Activated CD8-positive, alpha-beta T cell treated with anti-CD3 and anti-CD28 coated beads for 36 hours (primary cell): ENCODE measurements around the gene SKOR1. TPM values are rescaled to one million over a fixed set of nuclear protein-coding genes. Genes with fewer than 3 reads are reported as not detected.

ENCODE experiments used
- ATAC-seq: fragments of 200-7000 bp; cut with Tn5 transposase; one replicate; pipeline ENCODE4 v1.10.0; 2021; ENCODE audit warnings: mild to moderate bottlenecking, moderate library complexity
- CTCF ChIA-PET: fragments of 350-600 bp; sonication (Branson Sonifier 250); formaldehyde crosslinking; loops from one replicate; lab custom pipeline; 2021; ENCODE audit warnings: antibody characterized with exemption; lab: Charles Lee
- POLR2A ChIA-PET: fragments of 350-600 bp; sonication (Branson Sonifier 250); formaldehyde crosslinking; loops from one replicate; lab custom pipeline; 2021; ENCODE audit warnings: antibody characterized with exemption; lab: Charles Lee
- DNase-seq: peaks from one replicate; pipeline ENCODE4 v3.0.0-alpha.2; 2020
- H3K27ac Mint-ChIP-seq: one replicate; pipeline ENCODE4 v1.8.0; 2021; ENCODE audit warnings: mild to moderate bottlenecking, mixed read lengths
- H3K27me3 Mint-ChIP-seq: one replicate; pipeline ENCODE4 v1.8.0; 2021; ENCODE audit warnings: mixed read lengths
- H3K36me3 Mint-ChIP-seq: one replicate; pipeline ENCODE4 v1.8.0; 2021; ENCODE audit warnings: low read depth, mixed read lengths
- H3K4me1 Mint-ChIP-seq: one replicate; pipeline ENCODE4 v1.8.0; 2021; ENCODE audit warnings: low read depth, mixed read lengths
- H3K4me3 Mint-ChIP-seq: one replicate; pipeline ENCODE4 v1.8.0; 2021; ENCODE audit warnings: mild to moderate bottlenecking, moderate library complexity, mixed read lengths
- H3K9me3 Mint-ChIP-seq: one replicate; pipeline ENCODE4 v1.8.0; 2021; ENCODE audit warnings: mixed read lengths
- CTCF ChIP-seq: fragments of 200-600 bp; IDR thresholded peaks from one replicate; pipeline ENCODE4 v1.8.0; 2022; ENCODE audit warnings: antibody characterized with exemption, mild to moderate bottlenecking
- intact Hi-C: fragments of 100-400 bp; cut with micrococcal nuclease; formaldehyde crosslinking; loops from one replicate; pipeline ENCODE4 v1.10.0; 2022
- total RNA-seq, 2 experiments: library from RNA; stranded (reverse); gene quantifications; one replicate each; pipeline ENCODE4 v1.2.3, GENCODE V29; 2021

Gene SKOR1
- total RNA-seq, 2 experiments from 2014 or later: 0.09 to 0.25 TPM

- TF ChIP-seq CTCF: no peak
- ATAC-seq (no peak), DNase-seq (no peak)
- ChIA-PET POLR2A (no interaction called here), CTCF (no interaction called here)
- H3K36me3 Mint-ChIP-seq: no peaks in the 10 kb centered on the region
- H3K27ac Mint-ChIP-seq: no peak overlapping the region
- no peaks in the 10 kb centered on the region for H3K9me3 Mint-ChIP-seq
- H3K4me1 Mint-ChIP-seq: no peaks in the 10 kb centered on the region
- no peak overlapping the region for H3K4me3 Mint-ChIP-seq
- H3K27me3 Mint-ChIP-seq: no peaks in the 10 kb centered on the region
- intact Hi-C loops: no loop called here
Measured at GRCh38 chr15:67801926-67802914, 23.1 kb upstream of the SKOR1 start.

GRCh38 chr15:67803299-67803698 is 22.0 kb upstream of the SKOR1 start:
- no peak overlapping the region for H3K27ac Mint-ChIP-seq
- H3K27me3 Mint-ChIP-seq: no peaks in the 10 kb centered on the region
- POLR2A ChIA-PET: no interaction called here
- no peaks in the 10 kb centered on the region for H3K4me1 Mint-ChIP-seq
- CTCF ChIA-PET: interaction anchor here (0.6 kb wide), 1 partner anchor 11 kb away, joined by 3 read pairs; no protein-coding TSS in a partner anchor
- ATAC-seq (no peak), DNase-seq (no peak)
- intact Hi-C loops: no loop called here
- no peaks in the 10 kb centered on the region for H3K36me3 Mint-ChIP-seq
- H3K4me3 Mint-ChIP-seq: no peak overlapping the region
- no peaks in the 10 kb centered on the region for H3K9me3 Mint-ChIP-seq
- no peak for TF ChIP-seq CTCF

- POLR2A ChIA-PET: interaction anchor here (1.1 kb wide), 1 partner anchor 10 kb away, joined by 3 read pairs; no protein-coding TSS in a partner anchor
- Mint-ChIP-seq H3K27me3 (no peaks in the 10 kb centered on the region), H3K27ac (no peak overlapping the region), H3K4me1 (no peaks in the 10 kb centered on the region), H3K4me3 (no peak overlapping the region), H3K9me3 (no peaks in the 10 kb centered on the region), H3K36me3 (no peaks in the 10 kb centered on the region)
- no peak for TF ChIP-seq CTCF
- ATAC-seq (no peak), DNase-seq (no peak)
- CTCF ChIA-PET: interaction anchor here (0.6 kb wide), 1 partner anchor 10 kb away, joined by 3 read pairs; no protein-coding TSS in a partner anchor
- intact Hi-C loops: no loop called here
Measured at GRCh38 chr15:67803996-67804843, 21.1 kb upstream of the SKOR1 start.

GRCh38 chr15:67805008-67805665 is 20.2 kb upstream of the SKOR1 start:
- Mint-ChIP-seq H3K27ac (no peak overlapping the region), H3K4me3 (no peak overlapping the region), H3K9me3 (no peaks in the 10 kb centered on the region), H3K36me3 (no peaks in the 10 kb centered on the region), H3K27me3 (no peaks in the 10 kb centered on the region), H3K4me1 (no peaks in the 10 kb centered on the region)
- ATAC-seq: no peak
- DNase-seq: no peak
- ChIA-PET CTCF (no interaction called here), POLR2A (interaction anchor here (1.1 kb wide), 1 partner anchor 9 kb away, joined by 3 read pairs; no protein-coding TSS in a partner anchor)
- intact Hi-C loops: no loop called here
- no peak for TF ChIP-seq CTCF
